Central memory CD8-positive, alpha-beta T cell (primary cell): ENCODE data around the gene GOLPH3L.
"Not testable (repeated sequence)": the region's sequence is repeated elsewhere in the genome, so short reads cannot be mapped to it uniquely, and the experiment has no call there.

Experiments
- ATAC-seq: fragments of 150-1000 bp; cut with Tn5 transposase; replicated peaks from 2 replicates; pipeline ENCODE4 v1.10.0; 2022; ENCODE audit warnings: mild to moderate bottlenecking, moderate FRiP score, moderate number of reproducible peaks; ENCODE audit not compliant: poor library complexity, severe bottlenecking; ENCODE audit errors: extremely low read depth
- DNase-seq, 2 donors: peaks; one replicate each; pipeline ENCODE4 v3.0.0; 2021; ENCODE audit warnings: low spot score in 2 of 2
- H3K27ac Mint-ChIP-seq: one replicate; pipeline ENCODE4 v1.8.0; 2022; ENCODE audit warnings: low read depth, mild to moderate bottlenecking, moderate library complexity, mixed read lengths
- H3K27me3 Mint-ChIP-seq: one replicate; pipeline ENCODE4 v1.8.0; 2022; ENCODE audit warnings: mixed read lengths
- H3K36me3 Mint-ChIP-seq: one replicate; pipeline ENCODE4 v1.8.0; 2022; ENCODE audit warnings: mild to moderate bottlenecking, moderate library complexity, mixed read lengths; ENCODE audit not compliant: insufficient read depth
- H3K4me1 Mint-ChIP-seq: one replicate; pipeline ENCODE4 v1.8.0; 2022; ENCODE audit warnings: mixed read lengths
- H3K4me3 Mint-ChIP-seq: one replicate; pipeline ENCODE4 v1.8.0; 2022; ENCODE audit warnings: mild to moderate bottlenecking, moderate library complexity, mixed read lengths
- H3K9me3 Mint-ChIP-seq: one replicate; pipeline ENCODE4 v1.8.0; 2022; ENCODE audit warnings: mixed read lengths

The GOLPH3L gene

DNA sequence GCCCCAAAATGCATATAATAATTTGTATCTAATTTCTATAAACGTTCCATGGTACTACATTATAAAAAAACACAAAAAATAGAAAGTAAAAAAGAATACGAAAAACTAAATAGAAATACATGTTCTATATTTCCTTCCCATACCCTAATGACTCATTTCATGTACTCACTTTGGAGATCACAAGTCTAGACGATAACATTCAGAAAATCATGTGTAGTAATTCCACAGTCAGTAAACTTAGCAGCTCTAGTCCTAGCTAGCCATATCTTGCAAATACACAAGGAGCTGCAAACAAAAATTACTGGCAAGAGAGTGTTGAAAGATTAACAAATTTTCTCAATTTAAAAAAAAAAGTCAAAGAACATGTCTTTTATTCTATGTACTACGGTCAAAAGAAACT, 1.4 kb downstream of the GOLPH3L start:
- Mint-ChIP-seq H3K4me3 (no peak overlapping the region), H3K4me1 (peaks cover 34% of the 10 kb centered on the region), H3K36me3 (peaks cover 29% of the 10 kb centered on the region), H3K9me3 (no peaks in the 10 kb centered on the region), H3K27ac (peak overlapping the region; percentile 62), H3K27me3 (no peaks in the 10 kb centered on the region)
- ATAC-seq (no peak), DNase-seq (no peak)

DNA sequence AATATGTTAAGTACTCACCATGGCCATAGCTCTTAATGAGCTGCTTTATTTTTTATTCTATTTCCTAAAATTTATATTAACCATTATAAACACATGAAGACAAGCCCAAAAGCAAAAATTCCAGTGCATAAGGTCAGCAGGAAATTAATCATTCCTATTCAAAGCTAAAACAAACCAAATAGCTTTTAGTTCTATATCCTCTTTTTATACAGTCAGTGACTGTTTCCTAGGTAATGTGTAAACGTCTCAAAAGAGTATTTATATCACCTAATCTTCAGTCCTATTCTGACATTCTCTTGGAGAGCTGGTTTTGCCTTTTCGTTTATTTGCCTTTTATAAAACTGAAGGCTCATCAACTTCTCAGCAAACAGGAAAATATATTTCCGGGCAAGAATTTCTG, 4.2 kb downstream of the GOLPH3L start:
- H3K27ac Mint-ChIP-seq = no peak overlapping the region
- ATAC-seq (no peak), DNase-seq (no peak)
- H3K4me1 Mint-ChIP-seq = peaks cover 33% of the 10 kb centered on the region
- no peaks in the 10 kb centered on the region for H3K27me3 Mint-ChIP-seq
- H3K4me3 Mint-ChIP-seq = no peak overlapping the region
- no peaks in the 10 kb centered on the region for H3K9me3 Mint-ChIP-seq
- H3K36me3 Mint-ChIP-seq = peaks cover 37% of the 10 kb centered on the region

DNA sequence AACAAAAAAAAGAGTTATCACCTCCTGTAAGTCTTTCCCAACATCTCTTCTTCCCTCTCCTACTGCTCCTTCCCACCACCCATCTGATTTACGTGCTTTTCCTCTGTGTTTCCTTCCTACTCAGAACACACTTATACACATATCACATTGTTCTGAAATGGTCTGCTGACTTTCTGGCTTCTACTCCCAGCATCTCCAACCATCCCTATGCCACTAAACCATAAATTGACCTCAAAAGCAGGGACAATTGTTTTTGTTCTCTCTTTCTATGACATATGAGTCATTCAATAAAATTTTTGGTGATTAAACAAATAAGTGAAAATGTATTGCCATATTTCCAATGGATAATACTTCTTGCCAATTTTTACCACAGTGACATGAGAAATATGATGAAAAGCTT, 8.2 kb downstream of the GOLPH3L start:
- DNase-seq (no peak), ATAC-seq (no peak)
- Mint-ChIP-seq H3K36me3 (peaks cover 27% of the 10 kb centered on the region), H3K9me3 (no peaks in the 10 kb centered on the region), H3K4me1 (peaks cover 18% of the 10 kb centered on the region), H3K27me3 (no peaks in the 10 kb centered on the region), H3K4me3 (no peak overlapping the region), H3K27ac (no peak overlapping the region)

DNA sequence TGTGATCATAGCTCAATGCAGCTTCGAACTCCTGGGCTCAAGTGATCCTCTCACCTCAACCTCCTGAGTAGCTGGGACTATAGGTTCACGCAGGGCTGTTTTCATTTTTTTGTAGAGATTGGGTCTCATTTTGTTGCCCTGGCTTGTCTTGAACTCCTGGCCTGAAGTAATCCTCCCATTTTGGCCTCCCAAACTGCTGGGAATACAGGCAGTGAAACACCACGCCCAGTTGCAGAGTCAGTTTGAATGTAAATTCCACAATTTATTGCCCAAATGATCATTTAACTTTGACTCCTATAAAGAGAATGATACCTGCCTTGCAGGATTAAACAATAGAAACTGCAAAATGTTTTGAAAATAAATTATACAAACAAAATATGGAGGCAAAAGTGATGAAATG, 10.7 kb downstream of the GOLPH3L start:
- no peaks in the 10 kb centered on the region for H3K9me3 Mint-ChIP-seq
- no peaks in the 10 kb centered on the region for H3K27me3 Mint-ChIP-seq
- DNase-seq (no peak), ATAC-seq (no peak)
- peak overlapping the region; percentile 19 for H3K27ac Mint-ChIP-seq
- peaks cover 15% of the 10 kb centered on the region for H3K36me3 Mint-ChIP-seq
- peaks cover 23% of the 10 kb centered on the region for H3K4me1 Mint-ChIP-seq
- no peak overlapping the region for H3K4me3 Mint-ChIP-seq

DNA sequence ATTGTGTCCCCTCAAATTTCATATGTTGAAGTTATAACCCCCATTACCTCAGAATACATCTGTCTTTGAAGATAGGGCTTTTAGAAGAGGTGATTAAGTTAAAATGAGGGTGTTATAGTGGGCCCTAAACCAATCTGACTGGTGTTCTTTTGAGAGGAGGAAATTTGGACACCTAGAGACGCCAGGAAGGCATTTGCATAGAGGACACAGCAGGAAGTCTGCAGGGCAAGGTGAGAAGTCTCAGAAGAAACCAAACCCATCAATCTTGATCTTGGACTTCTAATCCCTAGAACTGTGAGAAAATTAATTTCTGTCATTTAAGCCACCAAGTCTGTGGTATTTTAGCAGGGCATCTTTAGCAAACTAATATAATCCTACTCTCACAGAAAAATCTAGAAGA, 13.0 kb downstream of the GOLPH3L start:
- Mint-ChIP-seq H3K27ac (no peak overlapping the region), H3K9me3 (no peaks in the 10 kb centered on the region), H3K4me3 (no peak overlapping the region), H3K27me3 (no peaks in the 10 kb centered on the region), H3K4me1 (peaks cover 20% of the 10 kb centered on the region), H3K36me3 (peaks cover 13% of the 10 kb centered on the region)
- DNase-seq (no peak), ATAC-seq (peak; percentile 75)

DNA sequence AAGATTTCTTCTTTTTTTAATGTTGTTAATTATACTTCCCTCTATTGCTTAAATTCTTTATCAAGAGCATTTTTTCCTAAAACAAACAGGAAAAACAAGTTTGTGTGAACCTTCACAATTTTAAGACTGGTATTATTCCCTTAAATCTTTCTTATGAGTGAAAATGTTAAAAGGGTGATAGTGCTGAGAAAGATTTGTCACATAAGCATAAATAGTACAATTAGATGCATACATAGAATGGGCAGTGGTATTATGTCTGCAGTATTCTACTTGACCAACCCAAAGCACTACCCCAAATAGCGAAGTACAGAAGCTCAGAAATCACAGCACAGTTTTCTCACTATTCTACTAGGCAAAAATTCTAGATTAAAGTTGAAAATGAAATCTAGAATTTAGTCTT, 18.0 kb downstream of the GOLPH3L start:
- Mint-ChIP-seq H3K27me3 (no peaks in the 10 kb centered on the region), H3K27ac (no peak overlapping the region), H3K36me3 (peaks cover 7% of the 10 kb centered on the region), H3K4me3 (no peak overlapping the region), H3K4me1 (peaks cover 20% of the 10 kb centered on the region), H3K9me3 (no peaks in the 10 kb centered on the region)
- ATAC-seq (no peak), DNase-seq (no peak)

DNA sequence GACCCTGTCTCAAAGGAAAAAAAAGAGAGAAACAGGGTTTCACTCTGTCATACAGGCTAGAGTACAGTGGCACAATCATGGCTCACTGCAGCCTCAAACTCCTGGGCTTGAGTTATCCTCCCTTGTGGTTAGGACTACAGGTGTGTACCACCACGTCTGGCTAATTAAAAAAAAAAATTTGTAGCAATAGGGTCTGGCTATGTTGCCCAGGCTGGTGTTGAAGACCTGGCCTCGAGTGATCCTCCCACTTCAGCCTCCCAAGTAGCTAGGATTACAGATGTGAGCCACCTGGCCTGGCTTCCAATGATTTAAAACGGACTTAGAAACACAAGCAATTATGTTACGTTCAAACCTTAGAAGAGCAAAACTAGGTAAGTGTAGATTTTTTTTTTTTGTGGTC, 22.1 kb downstream of the GOLPH3L start:
- Mint-ChIP-seq H3K9me3 (no peaks in the 10 kb centered on the region), H3K4me1 (peaks cover 11% of the 10 kb centered on the region), H3K4me3 (no peak overlapping the region), H3K27ac (no peak overlapping the region), H3K27me3 (no peaks in the 10 kb centered on the region), H3K36me3 (peaks cover 6% of the 10 kb centered on the region)
- ATAC-seq = no peak
- no peak for DNase-seq

DNA sequence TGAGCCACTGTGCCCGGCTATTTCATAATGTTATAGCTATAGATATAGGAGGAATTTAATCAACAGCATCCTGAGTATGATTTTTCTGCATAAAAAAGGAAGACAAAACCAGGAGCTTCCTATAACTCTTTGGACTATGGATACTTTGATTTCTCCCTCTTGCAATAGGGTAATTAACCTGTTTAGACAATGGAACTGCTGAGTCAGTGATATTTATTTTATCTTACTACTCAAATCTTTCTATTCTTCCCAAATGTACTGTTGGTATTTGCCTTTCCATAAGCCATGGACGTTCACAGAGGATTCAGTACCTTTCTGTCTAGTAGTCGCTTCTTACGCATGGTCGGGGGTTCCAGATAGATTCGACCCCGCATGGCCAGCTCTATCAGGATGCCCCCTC, 33.6 kb downstream of the GOLPH3L start:
- H3K36me3 Mint-ChIP-seq = peaks cover 14% of the 10 kb centered on the region
- H3K27ac Mint-ChIP-seq = no peak overlapping the region

DNA sequence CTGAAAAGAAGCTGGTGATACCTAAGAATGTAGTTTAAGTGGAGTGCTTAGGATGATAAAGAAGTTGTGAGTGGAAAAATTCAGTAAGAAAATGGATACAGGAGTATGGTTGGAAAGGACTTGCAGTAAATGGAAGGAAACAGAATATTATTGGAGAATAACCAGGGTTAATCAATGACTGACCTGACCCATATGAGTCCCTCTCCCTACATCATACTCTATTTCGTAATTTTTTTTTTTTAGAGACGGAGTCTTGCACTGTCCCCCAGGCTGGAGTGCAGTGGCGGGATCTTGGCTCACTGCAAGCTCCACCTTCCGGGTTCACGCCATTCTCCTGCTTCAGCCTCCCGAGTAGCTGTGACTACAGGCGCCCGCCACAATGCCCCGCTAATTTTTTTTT, 34.1 kb downstream of the GOLPH3L start:
- Mint-ChIP-seq H3K9me3 (no peaks in the 10 kb centered on the region), H3K27ac (peak overlapping the region; percentile 5), H3K36me3 (peaks cover 14% of the 10 kb centered on the region), H3K4me1 (peaks cover 11% of the 10 kb centered on the region), H3K27me3 (no peaks in the 10 kb centered on the region), H3K4me3 (no peak overlapping the region)
- ATAC-seq (no peak), DNase-seq (no peak)

More for the DNA sequence above, 33.6 kb downstream of the GOLPH3L start:
- no peaks in the 10 kb centered on the region for H3K9me3 Mint-ChIP-seq
- H3K27me3 Mint-ChIP-seq = no peaks in the 10 kb centered on the region
- no peak for ATAC-seq
- DNase-seq = no peak
- H3K4me1 Mint-ChIP-seq = peaks cover 11% of the 10 kb centered on the region
- no peak overlapping the region for H3K4me3 Mint-ChIP-seq

DNA sequence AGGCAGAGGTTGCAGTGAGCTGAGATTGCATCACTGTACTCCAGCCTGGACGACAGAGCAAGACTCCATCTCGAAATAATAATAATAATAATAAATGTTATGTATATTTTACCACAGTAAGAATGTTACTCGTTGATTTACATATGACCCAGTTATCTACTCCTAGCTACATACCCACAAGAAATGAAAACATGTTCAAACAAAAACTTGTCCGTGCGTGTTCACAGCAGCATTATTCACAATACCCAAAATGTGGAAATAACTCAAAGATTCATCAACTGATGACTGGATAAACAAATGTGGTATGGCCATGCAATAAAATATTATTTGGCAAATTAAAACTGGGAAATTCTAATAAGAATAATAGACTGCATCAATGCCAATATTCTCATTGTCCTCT, 35.8 kb downstream of the GOLPH3L start:
- no peak overlapping the region for H3K4me3 Mint-ChIP-seq
- peaks cover 6% of the 10 kb centered on the region for H3K4me1 Mint-ChIP-seq
- no peak for DNase-seq
- no peak overlapping the region for H3K27ac Mint-ChIP-seq
- no peak for ATAC-seq
- H3K36me3 Mint-ChIP-seq = peaks cover 17% of the 10 kb centered on the region
- H3K27me3 Mint-ChIP-seq = no peaks in the 10 kb centered on the region
- H3K9me3 Mint-ChIP-seq = no peaks in the 10 kb centered on the region

DNA sequence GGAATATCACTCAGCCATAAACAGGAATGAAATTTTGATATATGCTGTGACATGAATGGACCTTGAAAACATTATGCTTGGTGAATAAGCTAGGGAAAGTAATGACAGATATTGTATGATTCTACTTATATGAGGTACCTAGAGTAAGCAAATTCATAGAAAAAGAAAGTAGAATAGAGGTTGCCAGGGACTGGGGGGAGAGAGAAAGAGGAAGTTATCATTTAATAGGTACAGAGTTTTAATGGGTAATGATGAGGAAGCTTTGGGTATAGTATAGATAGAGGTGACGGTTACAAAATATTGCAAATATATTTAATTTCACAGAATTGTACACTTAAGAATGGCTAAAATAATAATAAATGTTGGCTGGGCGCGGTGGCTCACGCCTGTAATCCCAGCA, 36.4 kb downstream of the GOLPH3L start:
- no peaks in the 10 kb centered on the region for H3K9me3 Mint-ChIP-seq
- H3K4me3 Mint-ChIP-seq = no peak overlapping the region
- H3K27ac Mint-ChIP-seq = no peak overlapping the region
- peaks cover under 1% of the 10 kb centered on the region for H3K4me1 Mint-ChIP-seq
- ATAC-seq (no peak), DNase-seq (no peak)
- no peaks in the 10 kb centered on the region for H3K27me3 Mint-ChIP-seq
- H3K36me3 Mint-ChIP-seq = peaks cover 17% of the 10 kb centered on the region

DNA sequence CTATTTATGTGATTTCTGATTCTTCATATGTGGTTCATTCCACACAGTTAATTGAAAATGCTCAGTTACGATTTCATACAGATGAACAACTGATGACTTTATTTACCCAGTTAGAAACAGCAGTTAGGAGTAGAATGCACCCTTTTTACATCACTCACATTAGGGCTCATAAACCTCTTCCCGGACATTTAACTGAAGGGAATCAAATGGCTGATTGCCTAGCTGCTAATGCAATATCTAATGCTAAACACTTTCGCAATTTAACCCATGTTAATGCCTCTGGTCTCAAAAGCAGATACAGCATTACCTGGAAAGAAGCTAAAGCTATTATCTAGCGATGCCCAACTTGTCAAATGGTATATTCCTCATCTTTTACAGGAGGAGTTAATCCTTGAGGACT, 39.9 kb downstream of the GOLPH3L start:
- DNase-seq, H3K27ac Mint-ChIP-seq, ATAC-seq, H3K4me3 Mint-ChIP-seq, H3K27me3 Mint-ChIP-seq, H3K9me3 Mint-ChIP-seq, H3K4me1 Mint-ChIP-seq: not testable (repeated sequence)
- H3K36me3 Mint-ChIP-seq = peaks cover 15% of the 10 kb centered on the region

DNA sequence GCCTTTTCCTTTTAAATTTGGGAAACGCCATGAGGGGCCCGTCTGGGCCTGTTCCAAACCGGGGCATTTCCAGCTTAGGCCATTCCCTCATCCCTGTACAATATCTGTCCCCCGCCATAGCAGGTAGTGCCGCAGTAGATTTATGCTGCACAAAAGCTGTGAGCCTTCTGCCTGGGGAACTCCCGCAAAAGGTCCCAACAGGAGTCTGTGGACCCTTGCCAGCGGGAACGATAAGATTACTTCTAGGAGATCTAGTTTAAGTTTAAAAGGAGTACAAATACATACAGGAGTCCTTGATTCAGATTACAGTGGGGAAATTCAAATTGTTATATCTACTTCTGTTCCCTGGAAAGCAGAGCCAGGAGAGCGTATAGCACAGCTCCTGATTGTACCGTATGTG, 42.3 kb downstream of the GOLPH3L start:
- DNase-seq, H3K4me3 Mint-ChIP-seq, H3K4me1 Mint-ChIP-seq, ATAC-seq, H3K27me3 Mint-ChIP-seq, H3K27ac Mint-ChIP-seq, H3K9me3 Mint-ChIP-seq: not testable (repeated sequence)
- peaks cover 16% of the 10 kb centered on the region for H3K36me3 Mint-ChIP-seq

DNA sequence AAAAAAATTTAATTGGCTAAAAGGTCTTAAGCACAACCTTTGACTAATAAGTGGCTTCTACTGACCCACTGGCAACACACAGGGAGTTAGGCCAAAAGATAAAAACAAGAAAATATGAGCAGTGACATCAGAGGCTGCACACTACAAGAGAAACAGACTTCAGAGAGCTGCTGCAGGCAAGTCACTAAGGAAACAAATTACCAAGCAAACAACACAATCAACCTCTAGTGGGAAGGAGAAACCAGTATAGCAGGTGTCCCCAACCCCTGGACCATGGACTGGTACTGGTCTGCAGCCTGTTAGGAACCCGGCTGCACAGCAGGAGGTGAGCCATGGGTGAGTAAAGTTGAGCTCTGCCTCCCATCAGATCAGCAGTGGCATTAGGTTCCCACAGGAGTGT, 46.8 kb downstream of the GOLPH3L start:
- DNase-seq (no peak), ATAC-seq (no peak)
- Mint-ChIP-seq H3K9me3 (no peaks in the 10 kb centered on the region), H3K27ac (no peak overlapping the region), H3K4me3 (no peak overlapping the region), H3K36me3 (peaks cover 28% of the 10 kb centered on the region), H3K27me3 (no peaks in the 10 kb centered on the region), H3K4me1 (peaks cover 6% of the 10 kb centered on the region)
